H1 (cell line): ENCODE data around the gene CPED1. TPM values are rescaled to one million over a fixed set of nuclear protein-coding genes. Genes with fewer than 3 reads are reported as not detected.

Source experiments
- CBX5 ChIP-seq: fragments of 300-800, 300-1000 bp; sonication (generic); IDR thresholded peaks from 2 replicates; pipeline ENCODE4 v1.7.1; 2016; ENCODE audit warnings: antibody characterized with exemption, low read length, low read depth
- CHD1 ChIP-seq: IDR thresholded peaks from 2 replicates; pipeline ENCODE4 v1.6.1; 2012; ENCODE audit warnings: low read depth, low read length, improper control_type of control experiment
- JUND ChIP-seq: IDR thresholded peaks from 2 replicates; pipeline ENCODE4 v1.6.1; 2011; ENCODE audit warnings: mild to moderate bottlenecking, improper control_type of control experiment, low read length
- NANOG ChIP-seq: IDR thresholded peaks from 2 replicates; pipeline ENCODE4 v1.6.1; 2011; ENCODE audit warnings: low read length, low read depth, mild to moderate bottlenecking, inconsistent platforms; ENCODE audit not compliant: insufficient read depth, poor library complexity, severe bottlenecking
- RBBP5 ChIP-seq: IDR thresholded peaks from 2 replicates; pipeline ENCODE4 v1.7.1; 2012; ENCODE audit warnings: low read depth, mild to moderate bottlenecking, inconsistent platforms, low read length, moderate library complexity, borderline replicate concordance
- SAP30 ChIP-seq: fragments of 300-600 bp; sonication (generic); IDR thresholded peaks from 2 replicates; pipeline ENCODE4 v1.7.1; 2012; ENCODE audit warnings: low read length, moderate library complexity, mild to moderate bottlenecking, inconsistent platforms; ENCODE audit not compliant: insufficient read depth, insufficient replicate concordance
- SIN3A ChIP-seq, 2 experiments: IDR thresholded peaks in 1 of 2; conservative IDR thresholded peaks in 1 of 2; 2 replicates each; pipeline ENCODE4 v1.6.1; 2011 to 2012; ENCODE audit warnings: low read length in 2 of 2, improper control_type of control experiment in 1 of 2, low read depth in 1 of 2, mild to moderate bottlenecking in 1 of 2
- SP2 ChIP-seq: IDR thresholded peaks from 2 replicates; pipeline ENCODE4 v1.6.1; 2012; ENCODE audit warnings: mild to moderate bottlenecking, low read length, inconsistent platforms
- TBP ChIP-seq: IDR thresholded peaks from 2 replicates; pipeline ENCODE4 v1.6.1; 2011; ENCODE audit warnings: low read depth, low read length, improper control_type of control experiment
- polyA plus RNA-seq, 7 experiments: library from polyadenylated mRNA; depleted of rRNA in 3 of 7; stranded (reverse) in 5 of 7; unstranded in 2 of 7; fragments of >200 nt in 5 of 7; fragments of 200-250 nt in 2 of 7; gene quantifications; 1 replicate in 5 of 7; 2 replicates in 1 of 7; 4 replicates in 1 of 7; pipeline versions ENCODE4 v1.2.1 to v1.2.3, GENCODE V29; 2011 to 2013; ENCODE audit warnings: missing spikeins in 2 of 7, mixed read lengths in 2 of 7
- total RNA-seq: library from RNA; stranded (reverse); fragmentation: NEBNext Ultra II Directional; extraction: Animal tissue kit (Norgen Biotek cat#: 25700); gene quantifications from 2 replicates; pipeline ENCODE4 v1.2.1, GENCODE V29; 2021
- TF ChIP-seq, protein P1 (sequence below): fragments of 300-600 bp; sonication (generic); IDR thresholded peaks from 2 replicates; pipeline ENCODE4 v1.7.1; 2012; ENCODE audit warnings: low read length, moderate library complexity, mild to moderate bottlenecking, inconsistent platforms; ENCODE audit not compliant: insufficient replicate concordance

The CPED1 gene
- total and polyA plus RNA-seq, 2 of the 8 experiments (the other 6 are each of a cell fraction or from before 2014, with no cell fraction given): 0.08 to 0.39 TPM

DNA sequence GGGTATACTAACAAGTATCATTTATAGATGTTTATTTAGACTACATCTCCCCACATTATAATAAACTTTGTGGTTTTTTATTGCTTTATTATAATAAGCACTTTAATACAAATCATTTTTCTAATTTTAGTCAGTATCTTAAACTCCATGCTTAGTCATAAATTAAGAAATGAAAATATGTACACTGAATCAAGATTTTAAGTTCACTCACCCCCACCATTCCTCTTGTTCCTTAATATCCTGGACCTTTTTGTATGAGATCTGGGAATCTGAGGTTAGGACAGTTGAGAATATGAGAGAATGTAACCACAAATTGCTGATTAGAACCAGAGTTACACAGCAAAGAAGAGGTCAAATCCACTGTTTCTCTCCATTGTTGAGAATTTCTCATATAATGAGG is 246.7 kb downstream of the CPED1 start (continued):
- TF ChIP-seq, protein P1, sequence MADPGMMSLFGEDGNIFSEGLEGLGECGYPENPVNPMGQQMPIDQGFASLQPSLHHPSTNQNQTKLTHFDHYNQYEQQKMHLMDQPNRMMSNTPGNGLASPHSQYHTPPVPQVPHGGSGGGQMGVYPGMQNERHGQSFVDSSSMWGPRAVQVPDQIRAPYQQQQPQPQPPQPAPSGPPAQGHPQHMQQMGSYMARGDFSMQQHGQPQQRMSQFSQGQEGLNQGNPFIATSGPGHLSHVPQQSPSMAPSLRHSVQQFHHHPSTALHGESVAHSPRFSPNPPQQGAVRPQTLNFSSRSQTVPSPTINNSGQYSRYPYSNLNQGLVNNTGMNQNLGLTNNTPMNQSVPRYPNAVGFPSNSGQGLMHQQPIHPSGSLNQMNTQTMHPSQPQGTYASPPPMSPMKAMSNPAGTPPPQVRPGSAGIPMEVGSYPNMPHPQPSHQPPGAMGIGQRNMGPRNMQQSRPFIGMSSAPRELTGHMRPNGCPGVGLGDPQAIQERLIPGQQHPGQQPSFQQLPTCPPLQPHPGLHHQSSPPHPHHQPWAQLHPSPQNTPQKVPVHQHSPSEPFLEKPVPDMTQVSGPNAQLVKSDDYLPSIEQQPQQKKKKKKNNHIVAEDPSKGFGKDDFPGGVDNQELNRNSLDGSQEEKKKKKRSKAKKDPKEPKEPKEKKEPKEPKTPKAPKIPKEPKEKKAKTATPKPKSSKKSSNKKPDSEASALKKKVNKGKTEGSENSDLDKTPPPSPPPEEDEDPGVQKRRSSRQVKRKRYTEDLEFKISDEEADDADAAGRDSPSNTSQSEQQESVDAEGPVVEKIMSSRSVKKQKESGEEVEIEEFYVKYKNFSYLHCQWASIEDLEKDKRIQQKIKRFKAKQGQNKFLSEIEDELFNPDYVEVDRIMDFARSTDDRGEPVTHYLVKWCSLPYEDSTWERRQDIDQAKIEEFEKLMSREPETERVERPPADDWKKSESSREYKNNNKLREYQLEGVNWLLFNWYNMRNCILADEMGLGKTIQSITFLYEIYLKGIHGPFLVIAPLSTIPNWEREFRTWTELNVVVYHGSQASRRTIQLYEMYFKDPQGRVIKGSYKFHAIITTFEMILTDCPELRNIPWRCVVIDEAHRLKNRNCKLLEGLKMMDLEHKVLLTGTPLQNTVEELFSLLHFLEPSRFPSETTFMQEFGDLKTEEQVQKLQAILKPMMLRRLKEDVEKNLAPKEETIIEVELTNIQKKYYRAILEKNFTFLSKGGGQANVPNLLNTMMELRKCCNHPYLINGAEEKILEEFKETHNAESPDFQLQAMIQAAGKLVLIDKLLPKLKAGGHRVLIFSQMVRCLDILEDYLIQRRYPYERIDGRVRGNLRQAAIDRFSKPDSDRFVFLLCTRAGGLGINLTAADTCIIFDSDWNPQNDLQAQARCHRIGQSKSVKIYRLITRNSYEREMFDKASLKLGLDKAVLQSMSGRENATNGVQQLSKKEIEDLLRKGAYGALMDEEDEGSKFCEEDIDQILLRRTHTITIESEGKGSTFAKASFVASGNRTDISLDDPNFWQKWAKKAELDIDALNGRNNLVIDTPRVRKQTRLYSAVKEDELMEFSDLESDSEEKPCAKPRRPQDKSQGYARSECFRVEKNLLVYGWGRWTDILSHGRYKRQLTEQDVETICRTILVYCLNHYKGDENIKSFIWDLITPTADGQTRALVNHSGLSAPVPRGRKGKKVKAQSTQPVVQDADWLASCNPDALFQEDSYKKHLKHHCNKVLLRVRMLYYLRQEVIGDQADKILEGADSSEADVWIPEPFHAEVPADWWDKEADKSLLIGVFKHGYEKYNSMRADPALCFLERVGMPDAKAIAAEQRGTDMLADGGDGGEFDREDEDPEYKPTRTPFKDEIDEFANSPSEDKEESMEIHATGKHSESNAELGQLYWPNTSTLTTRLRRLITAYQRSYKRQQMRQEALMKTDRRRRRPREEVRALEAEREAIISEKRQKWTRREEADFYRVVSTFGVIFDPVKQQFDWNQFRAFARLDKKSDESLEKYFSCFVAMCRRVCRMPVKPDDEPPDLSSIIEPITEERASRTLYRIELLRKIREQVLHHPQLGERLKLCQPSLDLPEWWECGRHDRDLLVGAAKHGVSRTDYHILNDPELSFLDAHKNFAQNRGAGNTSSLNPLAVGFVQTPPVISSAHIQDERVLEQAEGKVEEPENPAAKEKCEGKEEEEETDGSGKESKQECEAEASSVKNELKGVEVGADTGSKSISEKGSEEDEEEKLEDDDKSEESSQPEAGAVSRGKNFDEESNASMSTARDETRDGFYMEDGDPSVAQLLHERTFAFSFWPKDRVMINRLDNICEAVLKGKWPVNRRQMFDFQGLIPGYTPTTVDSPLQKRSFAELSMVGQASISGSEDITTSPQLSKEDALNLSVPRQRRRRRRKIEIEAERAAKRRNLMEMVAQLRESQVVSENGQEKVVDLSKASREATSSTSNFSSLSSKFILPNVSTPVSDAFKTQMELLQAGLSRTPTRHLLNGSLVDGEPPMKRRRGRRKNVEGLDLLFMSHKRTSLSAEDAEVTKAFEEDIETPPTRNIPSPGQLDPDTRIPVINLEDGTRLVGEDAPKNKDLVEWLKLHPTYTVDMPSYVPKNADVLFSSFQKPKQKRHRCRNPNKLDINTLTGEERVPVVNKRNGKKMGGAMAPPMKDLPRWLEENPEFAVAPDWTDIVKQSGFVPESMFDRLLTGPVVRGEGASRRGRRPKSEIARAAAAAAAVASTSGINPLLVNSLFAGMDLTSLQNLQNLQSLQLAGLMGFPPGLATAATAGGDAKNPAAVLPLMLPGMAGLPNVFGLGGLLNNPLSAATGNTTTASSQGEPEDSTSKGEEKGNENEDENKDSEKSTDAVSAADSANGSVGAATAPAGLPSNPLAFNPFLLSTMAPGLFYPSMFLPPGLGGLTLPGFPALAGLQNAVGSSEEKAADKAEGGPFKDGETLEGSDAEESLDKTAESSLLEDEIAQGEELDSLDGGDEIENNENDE: no peak
- TF ChIP-seq NANOG (no peak), TBP (no peak), SAP30 (no peak), CHD1 (no peak), SP2 (no peak), RBBP5 (no peak), SIN3A (conservative IDR thresholded peaks at IDR 0.05 in 1 of 2, IDR thresholded peaks at IDR 0.05 in 1 of 2; ENCODE audit: low read depth in 1 of 2, low read length in 2 of 2) (no peak), CBX5 (no peak), JUND (no peak)
